Activated T-helper 1 cell treated with anti-CD3 and anti-CD28 coated beads, Interleukin-12 subunit alpha, Interleukin-12 subunit beta, Interleukin-2, Interleukin-4 antibody, amounts not matched to agents 30 ng/mL and 10 ng/mL and 1 ng/mL, durations not matched to agents 14 hours and 24 hours and 36 hours (primary cell): Measurements from ENCODE around the gene ARHGDIA. TPM values are rescaled to one million over a fixed set of nuclear protein-coding genes. Genes with fewer than 3 reads are reported as not detected.
A peak's percentile ranks its signal among the peaks of the same experiment; 100 is the strongest.

Experiments used
- DNase-seq: peaks from one replicate; pipeline ENCODE4 v3.0.0; 2021; ENCODE audit warnings: low spot score
- H3K27ac Mint-ChIP-seq: one replicate; pipeline ENCODE4 v1.8.0; 2021; ENCODE audit warnings: mild to moderate bottlenecking, mixed read lengths
- H3K27me3 Mint-ChIP-seq: one replicate; pipeline ENCODE4 v1.8.0; 2022; ENCODE audit warnings: mild to moderate bottlenecking, moderate library complexity, mixed read lengths; ENCODE audit not compliant: insufficient read depth
- H3K36me3 Mint-ChIP-seq: one replicate; pipeline ENCODE4 v1.8.0; 2021; ENCODE audit warnings: low read depth, mixed read lengths
- H3K4me1 Mint-ChIP-seq: one replicate; pipeline ENCODE4 v1.8.0; 2021; ENCODE audit warnings: low read depth, mixed read lengths
- H3K4me3 Mint-ChIP-seq: one replicate; pipeline ENCODE4 v1.8.0; 2021; ENCODE audit warnings: mild to moderate bottlenecking, moderate library complexity, mixed read lengths
- H3K9me3 Mint-ChIP-seq: one replicate; pipeline ENCODE4 v1.8.0; 2021; ENCODE audit warnings: mixed read lengths
- intact Hi-C: fragments of 100-400 bp; cut with micrococcal nuclease; formaldehyde crosslinking; loops from one replicate; pipeline ENCODE4 v1.15.1; 2024
- total RNA-seq: library from RNA; stranded (reverse); gene quantifications from 2 replicates; pipeline ENCODE4 v1.2.3, GENCODE V29; 2022

The ARHGDIA gene
- total RNA-seq, 1 donor from 2014 or later = 705 TPM

- DNase-seq = no peak
- Mint-ChIP-seq H3K27ac (peak overlapping the region; percentile 34), H3K4me3 (peak overlapping the region; percentile 89), H3K27me3 (peaks cover 3% of the 10 kb centered on the region), H3K9me3 (no peaks in the 10 kb centered on the region), H3K4me1 (peaks cover 23% of the 10 kb centered on the region), H3K36me3 (peaks cover 22% of the 10 kb centered on the region)
- intact Hi-C loops = loop anchor here (10.0 kb wide), 2 partner anchors 309 to 431 kb away; partner anchors contain the start of gene FAAP100
Measured at GRCh38 chr17:81863833-81864768, 7.0 kb downstream of the ARHGDIA start.

GRCh38 chr17:81863123-81863675 is 7.9 kb downstream of the ARHGDIA start:
- H3K27ac Mint-ChIP-seq = peak overlapping the region; percentile 93
- H3K4me3 Mint-ChIP-seq = peak overlapping the region; percentile 89
- peaks cover 21% of the 10 kb centered on the region for H3K36me3 Mint-ChIP-seq
- H3K27me3 Mint-ChIP-seq = peaks cover 3% of the 10 kb centered on the region
- intact Hi-C loops = loop anchor here (10.0 kb wide), 2 partner anchors 308 to 432 kb away; partner anchors contain the start of gene FAAP100
- peaks cover 23% of the 10 kb centered on the region for H3K4me1 Mint-ChIP-seq
- H3K9me3 Mint-ChIP-seq = no peaks in the 10 kb centered on the region
- DNase-seq = no peak

GRCh38 chr17:81860756-81861568 is 10.2 kb downstream of the ARHGDIA start:
- peaks cover 31% of the 10 kb centered on the region for H3K4me1 Mint-ChIP-seq
- DNase-seq = peak; percentile 99
- intact Hi-C loops = loop anchor here (1.0 to 10.0 kb wide), 14 partner anchors 9 to 434 kb away; partner anchors contain the start of genes ALYREF, ANAPC11, ARL16 and CCDC137
- H3K4me3 Mint-ChIP-seq = peak overlapping the region; percentile 91
- H3K9me3 Mint-ChIP-seq = no peaks in the 10 kb centered on the region
- H3K27ac Mint-ChIP-seq = peak overlapping the region; percentile 94
- H3K27me3 Mint-ChIP-seq = peaks cover 3% of the 10 kb centered on the region
- peaks cover 29% of the 10 kb centered on the region for H3K36me3 Mint-ChIP-seq

GRCh38 chr17:81859906-81860755 is 11.0 kb downstream of the ARHGDIA start, which contains the start of gene P4HB:
TSS of gene P4HB (minus strand) at chr17:81860535. CDS start at chr17:81860471, 64 bp downstream.
- intact Hi-C loops = loop anchor here (1.0 to 10.0 kb wide), 14 partner anchors 10 to 435 kb away; partner anchors contain the start of genes ALYREF, ANAPC11, ARL16 and CCDC137
- H3K9me3 Mint-ChIP-seq = no peaks in the 10 kb centered on the region
- peaks cover 3% of the 10 kb centered on the region for H3K27me3 Mint-ChIP-seq
- DNase-seq = no peak
- H3K4me1 Mint-ChIP-seq = peaks cover 31% of the 10 kb centered on the region
- peaks cover 27% of the 10 kb centered on the region for H3K36me3 Mint-ChIP-seq
- peak within 1 kb of the TSS; percentile 94 for H3K27ac Mint-ChIP-seq
- peak within 1 kb of the TSS; percentile 93 for H3K4me3 Mint-ChIP-seq

- H3K4me1 Mint-ChIP-seq = peaks cover 31% of the 10 kb centered on the region
- H3K36me3 Mint-ChIP-seq = peaks cover 27% of the 10 kb centered on the region
- H3K4me3 Mint-ChIP-seq = peak overlapping the region; percentile 93
- no peak for DNase-seq
- intact Hi-C loops = no loop called here
- H3K27ac Mint-ChIP-seq = peak overlapping the region; percentile 85
- H3K27me3 Mint-ChIP-seq = peaks cover 3% of the 10 kb centered on the region
- H3K9me3 Mint-ChIP-seq = no peaks in the 10 kb centered on the region
Measured at GRCh38 chr17:81858967-81859905, 11.9 kb downstream of the ARHGDIA start.

- Mint-ChIP-seq H3K4me3 (peak overlapping the region; percentile 93), H3K27ac (no peak overlapping the region), H3K36me3 (peaks cover 23% of the 10 kb centered on the region), H3K4me1 (peaks cover 30% of the 10 kb centered on the region), H3K9me3 (no peaks in the 10 kb centered on the region), H3K27me3 (peaks cover 3% of the 10 kb centered on the region)
- no peak for DNase-seq
- intact Hi-C loops = no loop called here
Measured at GRCh38 chr17:81858170-81858966, 12.8 kb downstream of the ARHGDIA start.

- intact Hi-C loops = no loop called here
- H3K27ac Mint-ChIP-seq = no peak overlapping the region
- H3K27me3 Mint-ChIP-seq = no peaks in the 10 kb centered on the region
- peaks cover 28% of the 10 kb centered on the region for H3K4me1 Mint-ChIP-seq
- H3K9me3 Mint-ChIP-seq = no peaks in the 10 kb centered on the region
- H3K36me3 Mint-ChIP-seq = peaks cover 31% of the 10 kb centered on the region
- no peak for DNase-seq
- H3K4me3 Mint-ChIP-seq = no peak overlapping the region
Measured at GRCh38 chr17:81854974-81855774, 16.0 kb downstream of the ARHGDIA start.

- Mint-ChIP-seq H3K4me1 (peaks cover 15% of the 10 kb centered on the region), H3K36me3 (peaks cover 18% of the 10 kb centered on the region), H3K27ac (no peak overlapping the region), H3K9me3 (no peaks in the 10 kb centered on the region), H3K4me3 (no peak overlapping the region), H3K27me3 (no peaks in the 10 kb centered on the region)
- DNase-seq = no peak
- intact Hi-C loops = no loop called here
Measured at GRCh38 chr17:81852237-81852636, 18.9 kb downstream of the ARHGDIA start.

- Mint-ChIP-seq H3K9me3 (no peaks in the 10 kb centered on the region), H3K27me3 (no peaks in the 10 kb centered on the region), H3K36me3 (peaks cover 21% of the 10 kb centered on the region), H3K27ac (no peak overlapping the region), H3K4me3 (no peak overlapping the region), H3K4me1 (peaks cover 15% of the 10 kb centered on the region)
- no peak for DNase-seq
- intact Hi-C loops = no loop called here
Measured at GRCh38 chr17:81851423-81851822, 19.7 kb downstream of the ARHGDIA start.

- no peak for DNase-seq
- intact Hi-C loops = no loop called here
- Mint-ChIP-seq H3K36me3 (peaks cover 27% of the 10 kb centered on the region), H3K27me3 (no peaks in the 10 kb centered on the region), H3K4me3 (no peak overlapping the region), H3K4me1 (peaks cover 10% of the 10 kb centered on the region), H3K9me3 (no peaks in the 10 kb centered on the region), H3K27ac (no peak overlapping the region)
Measured at GRCh38 chr17:81849457-81849856, 21.7 kb downstream of the ARHGDIA start.
